ENCODE measurements around the gene NAV3. TPM values are rescaled to one million over a fixed set of nuclear protein-coding genes. Genes with fewer than 3 reads are reported as not detected.

The NAV3 gene
- total and polyA plus RNA-seq, 9 of the 15 experiments (the other 6 are each of a cell fraction or from before 2014, with no cell fraction given), result 0.04 TPM; not detected in 8

DNA sequence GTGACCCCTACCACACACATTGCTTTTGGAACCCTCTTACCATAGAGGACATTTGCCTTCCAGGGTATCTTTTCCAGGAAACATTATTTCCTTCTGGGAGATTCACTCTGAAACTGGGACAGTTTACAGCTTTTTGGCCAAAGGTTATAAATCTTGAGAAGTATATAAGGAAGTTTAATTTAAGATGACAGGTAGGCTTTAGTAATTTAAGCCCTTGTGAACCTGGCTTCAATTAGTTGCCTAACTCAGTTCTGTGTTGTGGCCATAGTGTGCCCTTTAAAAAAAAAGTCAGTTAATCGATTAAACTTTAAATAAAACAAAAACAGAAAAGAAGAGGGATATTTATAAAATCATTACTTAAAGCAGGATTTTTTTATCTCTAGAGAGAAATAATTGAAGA is 142.9 kb downstream of the NAV3 start:
- in situ Hi-C loops (cut with MboI), result no loop called here
- ATAC-seq, result no peak
- Histone ChIP-seq H2AFZ (ENCODE audit: low read depth, low read length) (no peak overlapping the region), H3K36me3 (ENCODE audit: control insufficient read depth, insufficient read depth, low read length) (no peaks in the 10 kb centered on the region), H3K9me3 (replicated peaks; ENCODE audit: control insufficient read depth, insufficient read depth, low read depth, low read length) (0 out of 2 replicates have a peak, but pooled peaks cover 4% of the 10 kb centered on the region), H3K4me2 (ENCODE audit: insufficient read depth, low read length) (no peak overlapping the region), H3K27me3 (ENCODE audit: control insufficient read depth in 2 of 2, insufficient read depth in 2 of 2, low read length in 2 of 2) (no peaks in the 10 kb centered on the region), H3K9ac (ENCODE audit: insufficient read depth in 1 of 2, low read depth in 2 of 2, low read length in 2 of 2) (no peak overlapping the region), H3K79me2 (ENCODE audit: control insufficient read depth, insufficient read depth, low read length) (no peaks in the 10 kb centered on the region), H4K20me1 (replicated peaks; ENCODE audit: control insufficient read depth, insufficient read depth, low read length) (no peaks in the 10 kb centered on the region), H3K4me3 (no peak overlapping the region), H3K27ac (ENCODE audit: extremely low read depth, low read depth, low read length) (no peak overlapping the region), H3K9me1 (ENCODE audit: control insufficient read depth, insufficient read depth, low read length) (no peaks in the 10 kb centered on the region), H3K4me1 (replicated peaks in 1 of 2; ENCODE audit: control insufficient read depth in 2 of 2, insufficient read depth in 2 of 2, low read length in 2 of 2) (no peaks in the 10 kb centered on the region)
- BruUV-seq (replicated peaks), result no TSS peak
- no peak for DNase-seq (ENCODE audit: extremely low read depth in 1 of 4, low spot score in 3 of 4)
- TF ChIP-seq LCOR (CRISPR knock-in tag; IDR thresholded peaks at IDR 0.05) (no peak), ZNF77 (CRISPR knock-in tag; IDR thresholded peaks at IDR 0.05) (no peak), SMAD2 (IDR thresholded peaks at IDR 0.05; ENCODE audit: low read depth, low read length) (no peak), STAT5A (IDR thresholded peaks at IDR 0.05; ENCODE audit: borderline replicate concordance, low read length) (no peak), XRCC5 (IDR thresholded peaks at IDR 0.05; ENCODE audit: low read depth, low read length) (no peak), EZH2 (IDR thresholded peaks at IDR 0.05; ENCODE audit: borderline replicate concordance, low read depth, low read length) (no peak), FOSL1 (tag; conservative IDR thresholded peaks at IDR 0.05) (no peak), TAF7 (tag; IDR thresholded peaks at IDR 0.05) (no peak), ZNF668 (CRISPR knock-in tag; IDR thresholded peaks at IDR 0.05) (no peak), PCBP2 (IDR thresholded peaks at IDR 0.05; ENCODE audit: low read depth, low read length, poor library complexity, severe bottlenecking) (no peak), CC2D1A (IDR thresholded peaks at IDR 0.05) (no peak)
- TF ChIP-seq, protein P1, sequence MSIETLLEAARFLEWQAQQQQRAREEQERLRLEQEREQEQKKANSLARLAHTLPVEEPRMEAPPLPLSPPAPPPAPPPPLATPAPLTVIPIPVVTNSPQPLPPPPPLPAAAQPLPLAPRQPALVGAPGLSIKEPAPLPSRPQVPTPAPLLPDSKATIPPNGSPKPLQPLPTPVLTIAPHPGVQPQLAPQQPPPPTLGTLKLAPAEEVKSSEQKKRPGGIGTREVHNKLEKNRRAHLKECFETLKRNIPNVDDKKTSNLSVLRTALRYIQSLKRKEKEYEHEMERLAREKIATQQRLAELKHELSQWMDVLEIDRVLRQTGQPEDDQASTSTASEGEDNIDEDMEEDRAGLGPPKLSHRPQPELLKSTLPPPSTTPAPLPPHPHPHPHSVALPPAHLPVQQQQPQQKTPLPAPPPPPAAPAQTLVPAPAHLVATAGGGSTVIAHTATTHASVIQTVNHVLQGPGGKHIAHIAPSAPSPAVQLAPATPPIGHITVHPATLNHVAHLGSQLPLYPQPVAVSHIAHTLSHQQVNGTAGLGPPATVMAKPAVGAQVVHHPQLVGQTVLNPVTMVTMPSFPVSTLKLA (conservative IDR thresholded peaks at IDR 0.05), result no peak
- TF ChIP-seq, protein P2, sequence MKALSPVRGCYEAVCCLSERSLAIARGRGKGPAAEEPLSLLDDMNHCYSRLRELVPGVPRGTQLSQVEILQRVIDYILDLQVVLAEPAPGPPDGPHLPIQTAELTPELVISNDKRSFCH (CRISPR knock-in tag; IDR thresholded peaks at IDR 0.05), result no peak
- TF ChIP-seq, protein P2 (tag; IDR thresholded peaks at IDR 0.05), result no peak
- FAIRE-seq, result no peak
- intact Hi-C loops (cut with micrococcal nuclease), result no loop called here
- 0% methylated on average over 1 of the region's 1 CpG for WGBS (ENCODE audit: insufficient coverage, low coverage, missing lambda C conversion rate)
- POLR2A ChIA-PET, result no interaction called here
- CTCF ChIA-PET (ENCODE audit: low intra/inter-chr PET ratio), result no interaction called here
